ENCODE measurements around the gene P2RY2. TPM values are rescaled to one million over a fixed set of nuclear protein-coding genes. Genes with fewer than 3 reads are reported as not detected.
"Not testable (repeated sequence)": the region's sequence is repeated elsewhere in the genome, so short reads cannot be mapped to it uniquely, and the experiment has no call there.

The P2RY2 gene
- total RNA-seq, 2 donors from 2014 or later = 9.5 to 14.7 TPM

GRCh38 chr11:73267906-73268540 lies 49.9 kb downstream of the P2RY2 start:
- DNase-seq (ENCODE audit: low spot score) = peak; percentile 51

GRCh38 chr11:73268671-73269271 lies 50.7 kb downstream of the P2RY2 start:
- peak; percentile 42 for DNase-seq (ENCODE audit: low spot score)
- TF ChIP-seq CTCF (IDR thresholded peaks at IDR 0.05) = no peak
- Histone ChIP-seq H3K4me3 (no peak overlapping the region), H3K27me3 (no peaks in the 10 kb centered on the region), H3K36me3 (no peaks in the 10 kb centered on the region), H3K9me3 (no peaks in the 10 kb centered on the region), H3K4me1 (peaks cover 0 to 60% of the 10 kb centered on the region in 2 donors), H3K27ac (no peak overlapping the region)

More at GRCh38 chr11:73267906-73268540, 49.9 kb downstream of the P2RY2 start:
- TF ChIP-seq CTCF (IDR thresholded peaks at IDR 0.05) = no peak
- H3K4me3 ChIP-seq = no peak overlapping the region
- H3K36me3 ChIP-seq = no peaks in the 10 kb centered on the region
- no peak overlapping the region for H3K27ac ChIP-seq
- peaks cover 0 to 52% of the 10 kb centered on the region in 2 donors for H3K4me1 ChIP-seq
- no peaks in the 10 kb centered on the region for H3K9me3 ChIP-seq
- H3K27me3 ChIP-seq = no peaks in the 10 kb centered on the region

GRCh38 chr11:73269459-73270015 lies 51.5 kb downstream of the P2RY2 start:
- Histone ChIP-seq H3K27me3 (no peaks in the 10 kb centered on the region), H3K4me1 (peaks cover 0 to 57% of the 10 kb centered on the region in 2 donors), H3K36me3 (no peaks in the 10 kb centered on the region), H3K27ac (no peak overlapping the region), H3K9me3 (no peaks in the 10 kb centered on the region), H3K4me3 (no peak overlapping the region)
- TF ChIP-seq CTCF (IDR thresholded peaks at IDR 0.05) = no peak
- DNase-seq (ENCODE audit: low spot score) = peak; percentile 36

GRCh38 chr11:73270016-73270854 lies 52.2 kb downstream of the P2RY2 start:
- Histone ChIP-seq H3K27me3 (no peaks in the 10 kb centered on the region), H3K36me3 (no peaks in the 10 kb centered on the region), H3K4me3 (no peak overlapping the region), H3K9me3 (no peaks in the 10 kb centered on the region), H3K4me1 (peaks cover 0 to 50% of the 10 kb centered on the region in 2 donors), H3K27ac (no peak overlapping the region)
- peak; percentile 54 for DNase-seq (ENCODE audit: low spot score)
- TF ChIP-seq CTCF (IDR thresholded peaks at IDR 0.05) = no peak

GRCh38 chr11:73270855-73271477 lies 52.9 kb downstream of the P2RY2 start:
- peaks cover 0 to 44% of the 10 kb centered on the region in 2 donors for H3K4me1 ChIP-seq
- DNase-seq (ENCODE audit: low spot score) = peak; percentile 26
- no peaks in the 10 kb centered on the region for H3K27me3 ChIP-seq
- no peaks in the 10 kb centered on the region for H3K36me3 ChIP-seq
- TF ChIP-seq CTCF (IDR thresholded peaks at IDR 0.05) = no peak
- H3K9me3 ChIP-seq = no peaks in the 10 kb centered on the region
- no peak overlapping the region for H3K4me3 ChIP-seq
- no peak overlapping the region for H3K27ac ChIP-seq

- H3K36me3 ChIP-seq; H3K4me3 ChIP-seq; H3K9me3 ChIP-seq; DNase-seq (ENCODE audit: low spot score); H3K27me3 ChIP-seq: not testable (repeated sequence)
- H3K27ac ChIP-seq = peak overlapping the region in 1 of 2 donors; percentile 35
- H3K4me1 ChIP-seq = peaks cover 0 to 39% of the 10 kb centered on the region in 2 donors
These were observed 53.4 kb downstream of the P2RY2 start for GRCh38 chr11:73271478-73271865.

All from right atrium auricular region (tissue), 2 donors.